ENCODE data around the gene DOCK2. TPM values are rescaled to one million over a fixed set of nuclear protein-coding genes. Genes with fewer than 3 reads are reported as not detected.

Gene DOCK2
- total RNA-seq, 1 experiment from 2014 or later = 1.4 TPM

DNA sequence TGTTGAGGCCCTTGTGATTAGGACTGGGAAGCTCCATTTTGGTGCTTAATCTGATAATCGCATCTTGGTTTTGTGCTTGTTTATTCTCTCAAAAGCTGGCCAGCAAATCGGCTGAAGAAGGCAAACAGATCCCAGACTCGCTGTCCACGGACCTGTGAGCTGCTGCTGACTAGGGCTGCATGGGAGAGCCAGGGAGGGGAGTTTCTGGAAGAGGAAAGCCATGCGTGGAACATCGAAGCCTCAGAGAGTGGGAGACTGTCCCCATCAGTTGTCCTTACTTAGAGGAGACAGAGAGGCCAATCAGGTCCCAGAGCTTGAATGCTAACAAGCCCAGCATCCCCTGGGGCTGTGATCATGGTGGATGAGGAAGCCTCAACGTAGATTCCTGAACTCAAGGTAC is 445.6 kb downstream of the DOCK2 start:
- no peak for ATAC-seq
- ChIA-PET CTCF (no interaction called here), POLR2A (no interaction called here)
- no TSS peak for BruUV-seq (replicated peaks)
- Histone ChIP-seq H3K36me3 (ENCODE audit: control insufficient read depth, insufficient read depth, low read length) (no peaks in the 10 kb centered on the region), H3K4me3 (ENCODE audit: low read depth in 2 of 2, low read length in 2 of 2) (no peak overlapping the region), H3K9me3 (ENCODE audit: control insufficient read depth, insufficient read depth, low read depth, low read length) (no peaks in the 10 kb centered on the region), H3K27me3 (ENCODE audit: control insufficient read depth, insufficient read depth, low read length) (no peaks in the 10 kb centered on the region), H3K27ac (ENCODE audit: low read length) (no peak overlapping the region), H3K4me1 (ENCODE audit: control insufficient read depth, insufficient read depth, low read length) (no peaks in the 10 kb centered on the region)
- TF ChIP-seq, protein P1, sequence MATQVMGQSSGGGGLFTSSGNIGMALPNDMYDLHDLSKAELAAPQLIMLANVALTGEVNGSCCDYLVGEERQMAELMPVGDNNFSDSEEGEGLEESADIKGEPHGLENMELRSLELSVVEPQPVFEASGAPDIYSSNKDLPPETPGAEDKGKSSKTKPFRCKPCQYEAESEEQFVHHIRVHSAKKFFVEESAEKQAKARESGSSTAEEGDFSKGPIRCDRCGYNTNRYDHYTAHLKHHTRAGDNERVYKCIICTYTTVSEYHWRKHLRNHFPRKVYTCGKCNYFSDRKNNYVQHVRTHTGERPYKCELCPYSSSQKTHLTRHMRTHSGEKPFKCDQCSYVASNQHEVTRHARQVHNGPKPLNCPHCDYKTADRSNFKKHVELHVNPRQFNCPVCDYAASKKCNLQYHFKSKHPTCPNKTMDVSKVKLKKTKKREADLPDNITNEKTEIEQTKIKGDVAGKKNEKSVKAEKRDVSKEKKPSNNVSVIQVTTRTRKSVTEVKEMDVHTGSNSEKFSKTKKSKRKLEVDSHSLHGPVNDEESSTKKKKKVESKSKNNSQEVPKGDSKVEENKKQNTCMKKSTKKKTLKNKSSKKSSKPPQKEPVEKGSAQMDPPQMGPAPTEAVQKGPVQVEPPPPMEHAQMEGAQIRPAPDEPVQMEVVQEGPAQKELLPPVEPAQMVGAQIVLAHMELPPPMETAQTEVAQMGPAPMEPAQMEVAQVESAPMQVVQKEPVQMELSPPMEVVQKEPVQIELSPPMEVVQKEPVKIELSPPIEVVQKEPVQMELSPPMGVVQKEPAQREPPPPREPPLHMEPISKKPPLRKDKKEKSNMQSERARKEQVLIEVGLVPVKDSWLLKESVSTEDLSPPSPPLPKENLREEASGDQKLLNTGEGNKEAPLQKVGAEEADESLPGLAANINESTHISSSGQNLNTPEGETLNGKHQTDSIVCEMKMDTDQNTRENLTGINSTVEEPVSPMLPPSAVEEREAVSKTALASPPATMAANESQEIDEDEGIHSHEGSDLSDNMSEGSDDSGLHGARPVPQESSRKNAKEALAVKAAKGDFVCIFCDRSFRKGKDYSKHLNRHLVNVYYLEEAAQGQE (IDR thresholded peaks at IDR 0.05; ENCODE audit: insufficient read depth in 1 of 2, low read depth in 2 of 2, low read length in 1 of 2) = no peak
- no peak for TF ChIP-seq SIN3A (IDR thresholded peaks at IDR 0.05; ENCODE audit: borderline replicate concordance, insufficient read depth, low read depth, low read length)
- TF ChIP-seq TCF7L2 (IDR thresholded peaks at IDR 0.05; ENCODE audit: low read depth, low read length) = no peak
- no peak for TF ChIP-seq POLR2AphosphoS5 (IDR thresholded peaks at IDR 0.05; ENCODE audit: low read depth, low read length)
- TF ChIP-seq, protein P2, sequence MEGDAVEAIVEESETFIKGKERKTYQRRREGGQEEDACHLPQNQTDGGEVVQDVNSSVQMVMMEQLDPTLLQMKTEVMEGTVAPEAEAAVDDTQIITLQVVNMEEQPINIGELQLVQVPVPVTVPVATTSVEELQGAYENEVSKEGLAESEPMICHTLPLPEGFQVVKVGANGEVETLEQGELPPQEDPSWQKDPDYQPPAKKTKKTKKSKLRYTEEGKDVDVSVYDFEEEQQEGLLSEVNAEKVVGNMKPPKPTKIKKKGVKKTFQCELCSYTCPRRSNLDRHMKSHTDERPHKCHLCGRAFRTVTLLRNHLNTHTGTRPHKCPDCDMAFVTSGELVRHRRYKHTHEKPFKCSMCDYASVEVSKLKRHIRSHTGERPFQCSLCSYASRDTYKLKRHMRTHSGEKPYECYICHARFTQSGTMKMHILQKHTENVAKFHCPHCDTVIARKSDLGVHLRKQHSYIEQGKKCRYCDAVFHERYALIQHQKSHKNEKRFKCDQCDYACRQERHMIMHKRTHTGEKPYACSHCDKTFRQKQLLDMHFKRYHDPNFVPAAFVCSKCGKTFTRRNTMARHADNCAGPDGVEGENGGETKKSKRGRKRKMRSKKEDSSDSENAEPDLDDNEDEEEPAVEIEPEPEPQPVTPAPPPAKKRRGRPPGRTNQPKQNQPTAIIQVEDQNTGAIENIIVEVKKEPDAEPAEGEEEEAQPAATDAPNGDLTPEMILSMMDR (IDR thresholded peaks at IDR 0.05) = no peak
- DNase-seq (ENCODE audit: low read depth, low spot score) = no peak
- in situ Hi-C loops (cut with HindIII; ENCODE audit: low pct_unique_long_range_greater_than_20kb, low sequenced_read_pairs) (no loop called here), intact Hi-C loops (cut with micrococcal nuclease; ENCODE audit: unreplicated experiment) (no loop called here)

DNA sequence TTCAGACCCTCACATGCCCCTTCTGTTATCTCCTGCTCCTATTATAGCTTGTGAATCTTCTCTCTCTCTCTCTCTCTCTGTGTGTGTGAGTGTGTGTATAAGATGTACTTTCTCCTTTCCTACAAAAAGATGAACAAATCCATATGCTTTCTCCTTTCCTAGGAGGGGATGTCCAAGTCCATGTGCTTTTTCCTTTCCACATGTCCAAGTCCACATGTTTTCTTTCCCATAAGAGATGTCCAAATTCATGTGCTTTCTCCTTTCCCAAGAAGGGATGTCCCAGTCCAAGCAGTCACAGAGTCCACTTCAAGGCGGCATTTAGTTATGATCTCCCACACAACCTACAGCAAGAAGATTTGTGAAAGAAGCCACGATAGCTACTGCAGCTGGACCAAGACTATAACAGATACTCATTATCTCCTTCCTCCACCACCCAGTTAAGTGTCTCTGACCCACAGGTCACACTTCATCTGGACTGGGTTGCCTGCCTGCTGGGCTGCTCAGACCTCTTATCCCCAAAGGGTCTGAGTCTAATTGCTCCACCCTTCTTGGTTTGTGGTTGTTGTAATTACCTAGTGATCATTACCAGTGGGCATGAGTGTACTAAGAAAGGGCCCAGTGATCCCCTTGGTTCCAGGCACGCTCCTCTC is 450.2 kb downstream of the DOCK2 start:
- no peak for DNase-seq (ENCODE audit: low read depth, low spot score)
- ChIA-PET CTCF (no interaction called here), POLR2A (no interaction called here)
- no peaks in the 10 kb centered on the region for H3K4me1 ChIP-seq (ENCODE audit: control insufficient read depth, insufficient read depth, low read length)
- no peaks in the 10 kb centered on the region for H3K36me3 ChIP-seq (ENCODE audit: control insufficient read depth, insufficient read depth, low read length)
- ATAC-seq = no peak
- H3K27me3 ChIP-seq (ENCODE audit: control insufficient read depth, insufficient read depth, low read length) = no peaks in the 10 kb centered on the region
- intact Hi-C loops (cut with micrococcal nuclease; ENCODE audit: unreplicated experiment) = no loop called here
- BruUV-seq (replicated peaks) = no TSS peak
- H3K4me3 ChIP-seq (ENCODE audit: low read depth in 2 of 2, low read length in 2 of 2) = no peak overlapping the region
- no peak overlapping the region for H3K27ac ChIP-seq (ENCODE audit: low read length)
- TF ChIP-seq POLR2AphosphoS5 (IDR thresholded peaks at IDR 0.05; ENCODE audit: low read depth, low read length) (no peak), SIN3A (IDR thresholded peaks at IDR 0.05; ENCODE audit: borderline replicate concordance, insufficient read depth, low read depth, low read length) (no peak), TCF7L2 (IDR thresholded peaks at IDR 0.05; ENCODE audit: low read depth, low read length) (no peak)
- TF ChIP-seq, protein P1 (IDR thresholded peaks at IDR 0.05; ENCODE audit: insufficient read depth in 1 of 2, low read depth in 2 of 2, low read length in 1 of 2) = no peak
- TF ChIP-seq, protein P2 (IDR thresholded peaks at IDR 0.05) = no peak
- in situ Hi-C loops (cut with HindIII; ENCODE audit: low pct_unique_long_range_greater_than_20kb, low sequenced_read_pairs) = no loop called here
- H3K9me3 ChIP-seq (ENCODE audit: control insufficient read depth, insufficient read depth, low read depth, low read length) = no peaks in the 10 kb centered on the region
